GM12873 (cell line): Measurements from ENCODE around the gene FERMT1.

Source experiments
- CTCF ChIP-seq: IDR thresholded peaks from 2 replicates; pipeline ENCODE4 v1.5.1; 2012; ENCODE audit warnings: low read depth, mild to moderate bottlenecking, moderate library complexity, low read length, control low read depth; ENCODE audit not compliant: insufficient read depth; ENCODE audit errors: missing control alignments

The FERMT1 gene

GRCh38 chr20:6130045-6130444 is 7.2 kb upstream of the FERMT1 start:
- no peak for TF ChIP-seq CTCF

- TF ChIP-seq CTCF = no peak
Measured at GRCh38 chr20:6127825-6128224, 5.0 kb upstream of the FERMT1 start.

GRCh38 chr20:6126846-6127245 is 4.0 kb upstream of the FERMT1 start:
- no peak for TF ChIP-seq CTCF

- TF ChIP-seq CTCF = no peak
Measured at GRCh38 chr20:6123649-6124014, 802 bp upstream of the FERMT1 start.

- no peak for TF ChIP-seq CTCF
Measured at GRCh38 chr20:6122111-6122872, 538 bp downstream of the FERMT1 start.

- no peak for TF ChIP-seq CTCF
Measured at GRCh38 chr20:6121504-6121903, 1.3 kb downstream of the FERMT1 start.

- no peak for TF ChIP-seq CTCF
Measured at GRCh38 chr20:6120491-6120988, 2.3 kb downstream of the FERMT1 start.
